Thyroid gland (tissue), 4 donors: ENCODE results near the gene CTAGE8.
"Not testable (repeated sequence)": the region's sequence is repeated elsewhere in the genome, so short reads cannot be mapped to it uniquely, and the experiment has no call there.

Source experiments
- POLR2A ChIP-seq, 2 donors: fragments of 450-650 bp; IDR thresholded peaks; one replicate each; pipeline ENCODE4 v1.6.1; 2017; ENCODE audit warnings: antibody characterized with exemption in 2 of 2, mild to moderate bottlenecking in 2 of 2, moderate library complexity in 1 of 2
- TF ChIP-seq, protein P1 (sequence below), 6 experiments: fragments of 200-600 bp in 3 of 6; fragments of 450-650 bp in 3 of 6; sonication (generic) in 3 of 6; IDR thresholded peaks; one replicate each; pipeline ENCODE4 v1.5.1; 2016 to 2019; ENCODE audit warnings: antibody characterized with exemption in 6 of 6, mild to moderate bottlenecking in 2 of 6, inconsistent platforms in 1 of 6, moderate library complexity in 1 of 6

DNA sequence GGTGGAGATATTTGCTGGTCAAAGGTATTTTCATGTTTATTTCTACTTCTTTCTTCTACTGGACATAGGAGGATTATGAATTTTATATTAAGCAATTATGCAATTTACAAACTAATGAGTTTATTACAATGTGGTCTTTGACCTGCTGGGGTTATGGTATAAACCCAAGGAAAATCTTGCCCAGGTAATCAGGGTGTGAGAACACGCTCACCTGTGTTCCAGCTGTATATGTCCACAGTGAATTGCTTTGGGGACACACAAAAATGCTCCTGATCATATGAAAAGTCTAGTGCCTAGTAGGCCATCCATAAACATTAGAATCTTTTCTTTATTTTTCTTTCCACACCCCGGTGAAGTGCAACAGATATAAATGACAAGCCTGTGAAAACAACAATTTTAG lies 29.7 kb downstream of the CTAGE8 start, which contains the start of gene OR2A42:
- TF ChIP-seq, protein P1, sequence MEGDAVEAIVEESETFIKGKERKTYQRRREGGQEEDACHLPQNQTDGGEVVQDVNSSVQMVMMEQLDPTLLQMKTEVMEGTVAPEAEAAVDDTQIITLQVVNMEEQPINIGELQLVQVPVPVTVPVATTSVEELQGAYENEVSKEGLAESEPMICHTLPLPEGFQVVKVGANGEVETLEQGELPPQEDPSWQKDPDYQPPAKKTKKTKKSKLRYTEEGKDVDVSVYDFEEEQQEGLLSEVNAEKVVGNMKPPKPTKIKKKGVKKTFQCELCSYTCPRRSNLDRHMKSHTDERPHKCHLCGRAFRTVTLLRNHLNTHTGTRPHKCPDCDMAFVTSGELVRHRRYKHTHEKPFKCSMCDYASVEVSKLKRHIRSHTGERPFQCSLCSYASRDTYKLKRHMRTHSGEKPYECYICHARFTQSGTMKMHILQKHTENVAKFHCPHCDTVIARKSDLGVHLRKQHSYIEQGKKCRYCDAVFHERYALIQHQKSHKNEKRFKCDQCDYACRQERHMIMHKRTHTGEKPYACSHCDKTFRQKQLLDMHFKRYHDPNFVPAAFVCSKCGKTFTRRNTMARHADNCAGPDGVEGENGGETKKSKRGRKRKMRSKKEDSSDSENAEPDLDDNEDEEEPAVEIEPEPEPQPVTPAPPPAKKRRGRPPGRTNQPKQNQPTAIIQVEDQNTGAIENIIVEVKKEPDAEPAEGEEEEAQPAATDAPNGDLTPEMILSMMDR (IDR thresholded peaks at IDR 0.05): not testable (repeated sequence)
- not testable (repeated sequence) for TF ChIP-seq POLR2A (IDR thresholded peaks at IDR 0.05)
